Activated CD8-positive, alpha-beta memory T cell treated with anti-CD3 and anti-CD28 coated beads, Interleukin-2, amount 50 U/mL, for 48 hours (primary cell): ENCODE data around the gene SPATA31C2.
"Not testable (repeated sequence)": the region's sequence is repeated elsewhere in the genome, so short reads cannot be mapped to it uniquely, and the experiment has no call there.

Experiments used
- DNase-seq: peaks from one replicate; pipeline ENCODE4 v3.0.0-alpha.2; 2020

Gene SPATA31C2

DNA sequence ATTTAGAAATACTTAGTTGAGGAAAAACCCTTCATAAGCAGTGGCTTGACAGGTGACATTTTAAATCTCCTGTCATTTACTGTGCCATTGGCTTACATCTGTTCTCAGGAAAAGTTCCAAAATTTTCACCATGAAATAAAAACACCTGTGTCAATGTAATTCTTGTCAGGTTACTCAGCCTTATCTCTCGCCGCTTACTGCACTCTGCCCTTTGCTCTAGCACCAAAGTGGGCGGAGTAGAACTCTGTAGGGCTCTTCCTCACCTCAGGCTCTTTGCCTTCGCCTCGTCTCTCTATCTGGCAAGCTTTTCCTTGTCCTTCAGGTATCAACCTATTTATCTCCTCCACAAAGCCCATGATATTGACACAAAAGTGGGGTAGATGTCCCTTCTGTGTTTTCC is 20.2 kb downstream of the SPATA31C2 start:
- not testable (repeated sequence) for DNase-seq

- DNase-seq = not testable (repeated sequence)
Measured at GRCh38 chr9:88114968-88115612, 23.2 kb downstream of the SPATA31C2 start.

DNA sequence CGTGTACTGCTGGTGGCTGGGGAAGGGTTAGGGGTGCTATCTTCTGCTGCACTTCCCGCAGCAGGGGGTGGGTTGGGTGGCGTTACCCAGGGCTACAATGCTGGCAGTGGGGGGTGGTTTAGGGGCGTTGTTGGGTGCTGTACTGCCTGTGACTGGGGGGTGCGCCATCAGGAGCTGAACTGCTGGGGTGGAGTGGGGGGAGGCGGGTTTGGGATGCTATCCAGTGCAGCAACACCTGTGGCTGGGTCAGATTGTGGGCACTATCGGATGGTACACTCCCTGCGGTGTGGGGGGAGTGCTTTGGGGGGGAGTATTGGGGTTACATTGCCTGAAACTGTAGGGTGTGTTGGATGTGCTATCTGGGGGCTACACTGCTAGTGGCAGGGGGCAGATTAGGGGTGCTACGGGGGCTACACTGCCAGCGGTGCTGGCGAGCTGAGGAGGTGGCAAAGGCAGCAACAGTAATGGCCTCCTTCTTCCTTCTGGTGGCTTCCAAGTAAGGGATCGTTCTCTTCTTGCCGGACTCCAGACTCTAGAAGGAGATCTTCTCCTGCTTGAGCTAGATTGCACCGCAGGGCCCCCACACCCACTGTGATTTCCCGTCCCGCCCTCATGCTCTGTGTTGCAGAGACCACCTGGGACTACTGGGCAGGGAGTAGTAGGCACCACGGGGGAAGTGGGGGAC is 23.9 kb downstream of the SPATA31C2 start:
- not testable (repeated sequence) for DNase-seq

DNA sequence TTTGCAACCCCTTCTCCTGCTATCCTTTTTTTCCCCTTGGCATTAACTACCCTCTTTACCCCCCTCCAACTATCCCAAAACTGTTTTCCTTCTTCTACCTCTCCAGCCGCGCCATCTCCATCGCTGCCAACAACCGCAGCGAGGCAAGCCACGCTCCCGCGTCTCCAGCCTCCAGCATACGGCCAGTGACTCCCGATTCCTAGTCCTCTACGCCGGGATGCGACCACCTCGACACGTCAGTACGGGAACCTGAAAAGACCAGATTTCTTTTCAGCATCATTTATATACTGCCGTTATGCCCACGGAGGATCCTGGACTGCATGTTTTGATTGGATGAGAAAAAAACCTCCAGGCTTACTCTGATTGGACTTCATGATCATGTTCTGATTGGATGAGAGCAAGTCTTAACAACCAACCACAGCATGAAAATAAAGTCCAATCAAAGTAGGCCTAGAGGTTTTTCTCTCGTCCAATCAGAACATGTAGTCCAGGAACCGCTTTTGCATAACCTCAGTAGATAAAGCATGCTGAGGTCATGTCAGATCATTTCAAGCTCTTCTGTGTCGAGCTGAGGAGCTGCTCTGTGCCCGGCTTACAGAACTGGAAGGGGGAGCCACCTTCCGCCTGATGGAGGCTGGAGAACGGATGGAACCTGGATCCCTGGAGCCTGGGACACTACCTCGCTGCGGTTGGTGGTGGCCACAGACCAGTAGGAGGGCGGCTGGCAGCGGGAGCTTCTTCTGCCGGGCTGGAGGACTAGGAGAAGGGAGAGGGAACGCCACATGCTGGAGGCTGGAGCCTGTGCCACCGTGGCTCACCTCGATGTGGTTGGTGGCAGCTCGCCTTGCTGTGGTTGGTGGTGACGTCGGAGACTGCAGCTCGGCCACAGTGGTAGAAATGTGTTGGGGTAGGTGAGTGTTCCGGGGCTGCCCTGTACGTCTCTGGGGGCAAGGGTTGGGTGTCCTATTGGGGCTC is 24.8 kb downstream of the SPATA31C2 start:
- DNase-seq = not testable (repeated sequence)

- DNase-seq = no peak
Measured at GRCh38 chr9:88110026-88110425, 28.2 kb downstream of the SPATA31C2 start.

DNA sequence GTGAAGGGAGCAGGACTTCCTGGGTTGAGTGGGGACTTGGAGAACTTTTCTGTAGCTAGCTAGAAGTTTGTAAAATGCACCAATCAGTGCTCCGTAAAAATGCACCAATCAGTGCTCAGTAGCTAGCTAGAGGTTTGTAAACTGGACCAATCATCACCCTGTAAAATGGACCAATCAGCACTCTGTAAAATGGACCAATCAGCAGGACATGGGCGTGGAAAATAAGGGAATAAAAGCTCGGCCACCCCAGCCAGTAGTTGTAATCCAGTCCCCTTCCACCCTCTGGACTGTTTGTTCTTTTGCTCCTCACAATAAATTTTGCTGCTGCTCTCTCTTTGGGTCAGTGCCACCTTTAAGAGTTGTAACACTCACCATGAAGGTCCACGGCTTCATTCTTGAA is 29.5 kb downstream of the SPATA31C2 start:
- DNase-seq = no peak

GRCh38 chr9:88106492-88106891 is 31.8 kb downstream of the SPATA31C2 start:
- DNase-seq = no peak

DNA sequence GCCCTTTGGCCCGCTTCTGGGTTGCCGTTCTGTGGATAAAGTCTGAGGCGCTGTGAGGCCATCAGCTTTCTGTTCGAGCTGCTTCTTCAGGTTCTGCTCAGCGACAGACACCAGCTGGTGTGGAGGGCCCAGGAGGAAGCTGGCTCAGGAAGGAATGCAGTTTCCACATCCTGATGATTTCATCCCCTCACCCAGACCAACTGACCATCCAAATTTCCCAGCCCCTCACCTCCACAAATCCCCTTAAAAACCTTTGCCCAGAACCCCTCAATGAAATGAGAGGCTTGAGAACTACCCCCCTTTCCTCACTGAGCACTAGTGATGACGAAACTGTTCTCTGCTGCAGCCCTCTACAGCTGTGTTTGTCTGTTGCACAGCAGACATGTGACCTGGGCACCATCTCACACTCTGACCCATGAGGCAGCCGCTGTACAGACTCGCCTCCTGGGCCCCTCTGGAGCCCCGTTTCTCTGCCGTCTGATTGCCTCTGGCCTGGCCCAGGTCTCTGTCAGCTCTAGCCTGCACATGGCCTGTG is 45.4 kb downstream of the SPATA31C2 start:
- no peak for DNase-seq

- DNase-seq = no peak
Measured at GRCh38 chr9:88090151-88090581, 48.1 kb downstream of the SPATA31C2 start.

GRCh38 chr9:88087906-88088305 is 50.4 kb downstream of the SPATA31C2 start:
- no peak for DNase-seq

DNA sequence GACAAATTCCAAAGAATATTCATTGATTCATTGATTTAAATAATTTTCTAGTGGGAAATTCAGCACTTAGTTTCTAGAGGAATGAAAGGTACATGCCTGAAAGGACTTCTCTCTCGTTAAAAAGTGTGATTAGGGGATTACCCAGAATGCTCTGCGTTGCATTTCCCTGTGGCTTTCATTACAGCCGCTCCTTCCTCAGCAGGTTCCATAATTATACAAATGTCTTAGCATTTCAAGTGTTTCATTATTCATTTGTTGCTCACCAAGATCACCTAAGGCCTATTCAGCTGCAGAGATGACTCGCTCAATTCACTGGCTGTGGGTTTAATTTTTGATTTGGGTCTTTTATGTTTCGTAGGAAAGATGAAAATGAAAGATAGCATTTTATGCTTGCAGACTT is 52.8 kb downstream of the SPATA31C2 start:
- DNase-seq = no peak

- DNase-seq = no peak
Measured at GRCh38 chr9:88084357-88085183, 53.7 kb downstream of the SPATA31C2 start.
